Thymus (tissue), 11 donors: ENCODE data around the gene SEZ6. TPM values are rescaled to one million over a fixed set of nuclear protein-coding genes. Genes with fewer than 3 reads are reported as not detected.

ENCODE experiments used
- DNase-seq, 9 donors: peaks; one replicate each; pipeline ENCODE4 v3.0.0-alpha.2; 2013; ENCODE audit warnings: low spot score in 9 of 9, low read depth in 6 of 9, missing footprints in 1 of 9
- H3K27ac ChIP-seq, 2 donors: one replicate each; pipeline ENCODE4 v1.5.1; 2013; ENCODE audit warnings: control low read depth in 1 of 2, low read depth in 1 of 2, low read length in 1 of 2, mild to moderate bottlenecking in 1 of 2, moderate library complexity in 1 of 2
- H3K27me3 ChIP-seq, 2 donors: one replicate each; pipeline ENCODE4 v1.5.1; 2013; ENCODE audit warnings: low read length in 1 of 2; ENCODE audit not compliant: control insufficient read depth in 2 of 2, insufficient read depth in 1 of 2
- H3K36me3 ChIP-seq, 2 donors: one replicate each; pipeline ENCODE4 v1.5.1; 2013; ENCODE audit warnings: low read length in 1 of 2, mild to moderate bottlenecking in 1 of 2, moderate library complexity in 1 of 2; ENCODE audit not compliant: control insufficient read depth in 2 of 2, insufficient read depth in 2 of 2
- H3K4me1 ChIP-seq, 2 donors: one replicate each; pipeline ENCODE4 v1.5.1; 2013; ENCODE audit warnings: low read length in 2 of 2; ENCODE audit not compliant: control insufficient read depth in 2 of 2, insufficient read depth in 2 of 2
- H3K4me3 ChIP-seq, 2 donors: one replicate each; pipeline ENCODE4 v1.5.1; 2013; ENCODE audit warnings: low read length in 2 of 2, control low read depth in 1 of 2, mild to moderate bottlenecking in 1 of 2
- H3K9me3 ChIP-seq, 2 donors: one replicate each; pipeline ENCODE4 v1.5.1; 2013; ENCODE audit warnings: low read length in 1 of 2, mild to moderate bottlenecking in 1 of 2; ENCODE audit not compliant: control insufficient read depth in 2 of 2, insufficient read depth in 1 of 2
- WGBS: extraction: QIAGEN DNeasy Blood & Tissue Kit; methylation state at CpG from one replicate; pipeline ENCODE4 v1.1.7; 2013; 5-methylcytosine and 5-hydroxymethylcytosine counted together
- polyA plus RNA-seq: library from polyadenylated mRNA; stranded (reverse); fragments of 200-250 nt; gene quantifications from one replicate; pipeline ENCODE4 v1.2.3, GENCODE V29; 2013
- total RNA-seq: library from RNA; stranded (reverse); fragments of 120-200 nt; gene quantifications from one replicate; pipeline ENCODE4 v1.2.4, GENCODE V29; 2013
- donor health status: healthy.

SEZ6 gene
- total and polyA plus RNA-seq, 2 donors, result 0.09 to 0.48 TPM

GRCh38 chr17:28950752-28951427 lies 54.9 kb downstream of the SEZ6 start:
- Histone ChIP-seq H3K27ac (peak overlapping the region; percentile 89 to 92), H3K4me3 (peak overlapping the region; percentile 72 to 89), H3K36me3 (peaks cover under 1 to 12% of the 10 kb centered on the region in 2 donors), H3K27me3 (no peaks in the 10 kb centered on the region), H3K4me1 (peaks cover 22 to 45% of the 10 kb centered on the region in 2 donors), H3K9me3 (no peaks in the 10 kb centered on the region)
- WGBS, result under 1% methylated on average over 51 of the region's 51 CpGs
- DNase-seq, result no peak

GRCh38 chr17:28950017-28950751 lies 55.6 kb downstream of the SEZ6 start:
- no peaks in the 10 kb centered on the region for H3K27me3 ChIP-seq
- WGBS, result under 1% methylated on average over 43 of the region's 43 CpGs
- peaks cover 22 to 49% of the 10 kb centered on the region in 2 donors for H3K4me1 ChIP-seq
- peak overlapping the region; percentile 72 to 89 for H3K4me3 ChIP-seq
- H3K27ac ChIP-seq, result peak overlapping the region; percentile 89 to 92
- DNase-seq, result peak in 7 of 9 donors; percentile 31 to 72 (median 50)
- no peaks in the 10 kb centered on the region for H3K9me3 ChIP-seq
- H3K36me3 ChIP-seq, result peaks cover 5 to 14% of the 10 kb centered on the region in 2 donors

- Histone ChIP-seq H3K4me3 (peak overlapping the region; percentile 72 to 89), H3K36me3 (peaks cover 9 to 21% of the 10 kb centered on the region in 2 donors), H3K27me3 (no peaks in the 10 kb centered on the region), H3K4me1 (peaks cover 22 to 50% of the 10 kb centered on the region in 2 donors), H3K27ac (peak overlapping the region; percentile 89 to 92), H3K9me3 (no peaks in the 10 kb centered on the region)
- DNase-seq, result peak in 6 of 9 donors; percentile 29 to 70 (median 45)
- WGBS, result under 1% methylated on average over 61 of the region's 61 CpGs
These were observed 56.4 kb downstream of the SEZ6 start for GRCh38 chr17:28949185-28950016.

- Histone ChIP-seq H3K9me3 (no peaks in the 10 kb centered on the region), H3K27ac (peak overlapping the region; percentile 89 to 92), H3K27me3 (no peaks in the 10 kb centered on the region), H3K4me3 (peak overlapping the region; percentile 72 to 89), H3K4me1 (peaks cover 22 to 50% of the 10 kb centered on the region in 2 donors), H3K36me3 (peaks cover 9 to 26% of the 10 kb centered on the region in 2 donors)
- no peak for DNase-seq
- WGBS, result 1% methylated on average over 15 of the region's 15 CpGs
These were observed 57.0 kb downstream of the SEZ6 start for GRCh38 chr17:28948873-28949184.

GRCh38 chr17:28948342-28948741 lies 57.5 kb downstream of the SEZ6 start:
- no peak for DNase-seq
- Histone ChIP-seq H3K4me3 (peak overlapping the region; percentile 72 to 89), H3K36me3 (peaks cover 9 to 29% of the 10 kb centered on the region in 2 donors), H3K27me3 (no peaks in the 10 kb centered on the region), H3K4me1 (peaks cover 21 to 48% of the 10 kb centered on the region in 2 donors), H3K9me3 (no peaks in the 10 kb centered on the region), H3K27ac (peak overlapping the region in 1 of 2 donors; percentile 89)
- WGBS, result 25% methylated on average over 4 of the region's 4 CpGs

GRCh38 chr17:28947639-28948038 lies 58.2 kb downstream of the SEZ6 start:
- no peaks in the 10 kb centered on the region for H3K9me3 ChIP-seq
- WGBS, result 25% methylated on average over 3 of the region's 3 CpGs
- no peaks in the 10 kb centered on the region for H3K27me3 ChIP-seq
- H3K4me1 ChIP-seq, result peaks cover 15 to 41% of the 10 kb centered on the region in 2 donors
- no peak for DNase-seq
- peaks cover 9 to 33% of the 10 kb centered on the region in 2 donors for H3K36me3 ChIP-seq
- peak overlapping the region in 1 of 2 donors; percentile 2 for H3K27ac ChIP-seq
- H3K4me3 ChIP-seq, result no peak overlapping the region

GRCh38 chr17:28946239-28946638 lies 59.6 kb downstream of the SEZ6 start:
- Histone ChIP-seq H3K36me3 (peaks cover 9 to 42% of the 10 kb centered on the region in 2 donors), H3K27me3 (no peaks in the 10 kb centered on the region), H3K4me1 (peaks cover 15 to 37% of the 10 kb centered on the region in 2 donors), H3K27ac (no peak overlapping the region), H3K4me3 (no peak overlapping the region), H3K9me3 (no peaks in the 10 kb centered on the region)
- DNase-seq, result no peak
- WGBS, result 61% methylated on average over 4 of the region's 4 CpGs

- H3K27me3 ChIP-seq, result no peaks in the 10 kb centered on the region
- no peak overlapping the region for H3K4me3 ChIP-seq
- no peaks in the 10 kb centered on the region for H3K9me3 ChIP-seq
- 92% methylated on average over 8 of the region's 8 CpGs for WGBS
- DNase-seq, result no peak
- peaks cover 9 to 51% of the 10 kb centered on the region in 2 donors for H3K36me3 ChIP-seq
- H3K4me1 ChIP-seq, result peaks cover 15 to 37% of the 10 kb centered on the region in 2 donors
- no peak overlapping the region for H3K27ac ChIP-seq
These were observed 60.7 kb downstream of the SEZ6 start for GRCh38 chr17:28944862-28945741.
